ENCODE results near the gene IGFBPL1. TPM values are rescaled to one million over a fixed set of nuclear protein-coding genes. Genes with fewer than 3 reads are reported as not detected.
A peak's percentile ranks its signal among the peaks of the same experiment; 100 is the strongest.

IGFBPL1 gene
- total RNA-seq, 1 donor from 2014 or later = 1.0 TPM

GRCh38 chr9:38391278-38392118 is 32.8 kb downstream of the IGFBPL1 start:
- Histone ChIP-seq H3K4me1 (ENCODE audit: control insufficient read depth in 3 of 3, insufficient read depth in 3 of 3, low read length in 3 of 3) (peaks cover 30 to 48% (median 31%) of the 10 kb centered on the region in 3 donors), H3K27me3 (ENCODE audit: control insufficient read depth in 3 of 3, insufficient read depth in 3 of 3, low read length in 3 of 3) (no peaks in the 10 kb centered on the region), H3K36me3 (ENCODE audit: control insufficient read depth in 3 of 3, insufficient read depth in 3 of 3, low read length in 3 of 3) (peaks cover 7 to 12% (median 9%) of the 10 kb centered on the region in 3 donors), H3K27ac (ENCODE audit: low read depth, low read length) (peak overlapping the region; percentile 23), H3K4me3 (ENCODE audit: low read length in 3 of 3) (no peak overlapping the region), H3K9ac (ENCODE audit: low read depth in 1 of 3, low read length in 3 of 3) (no peak overlapping the region), H3K9me3 (ENCODE audit: control insufficient read depth in 3 of 3, low read length in 3 of 3) (no peaks in the 10 kb centered on the region)

- no peak overlapping the region for H3K4me3 ChIP-seq (ENCODE audit: low read length in 3 of 3)
- peak overlapping the region; percentile 23 for H3K27ac ChIP-seq (ENCODE audit: low read depth, low read length)
- peak overlapping the region in 2 of 3 donors; percentile 11 to 19 for H3K9ac ChIP-seq (ENCODE audit: low read depth in 1 of 3, low read length in 3 of 3)
Measured at GRCh38 chr9:38390851-38391250, 33.4 kb downstream of the IGFBPL1 start.

GRCh38 chr9:38390442-38390841 is 33.8 kb downstream of the IGFBPL1 start:
- H3K36me3 ChIP-seq (ENCODE audit: control insufficient read depth in 3 of 3, insufficient read depth in 3 of 3, low read length in 3 of 3) = peaks cover 0 to 3% (median 0%) of the 10 kb centered on the region in 3 donors
- H3K27ac ChIP-seq (ENCODE audit: low read depth, low read length) = peak overlapping the region; percentile 23
- H3K9me3 ChIP-seq (ENCODE audit: control insufficient read depth in 3 of 3, low read length in 3 of 3) = peaks cover 0 to 2% (median 0%) of the 10 kb centered on the region in 3 donors
- H3K4me1 ChIP-seq (ENCODE audit: control insufficient read depth in 3 of 3, insufficient read depth in 3 of 3, low read length in 3 of 3) = peaks cover 30 to 48% (median 33%) of the 10 kb centered on the region in 3 donors
- H3K9ac ChIP-seq (ENCODE audit: low read depth in 1 of 3, low read length in 3 of 3) = peak overlapping the region in 2 of 3 donors; percentile 11 to 19
- H3K27me3 ChIP-seq (ENCODE audit: control insufficient read depth in 3 of 3, insufficient read depth in 3 of 3, low read length in 3 of 3) = no peaks in the 10 kb centered on the region
- H3K4me3 ChIP-seq (ENCODE audit: low read length in 3 of 3) = no peak overlapping the region

More at GRCh38 chr9:38390851-38391250, 33.4 kb downstream of the IGFBPL1 start:
- Histone ChIP-seq H3K9me3 (ENCODE audit: control insufficient read depth in 3 of 3, low read length in 3 of 3) (no peaks in the 10 kb centered on the region), H3K36me3 (ENCODE audit: control insufficient read depth in 3 of 3, insufficient read depth in 3 of 3, low read length in 3 of 3) (peaks cover under 1 to 6% (median 2%) of the 10 kb centered on the region in 3 donors), H3K4me1 (ENCODE audit: control insufficient read depth in 3 of 3, insufficient read depth in 3 of 3, low read length in 3 of 3) (peaks cover 30 to 48% (median 33%) of the 10 kb centered on the region in 3 donors), H3K27me3 (ENCODE audit: control insufficient read depth in 3 of 3, insufficient read depth in 3 of 3, low read length in 3 of 3) (no peaks in the 10 kb centered on the region)

- peak overlapping the region in 1 of 3 donors; percentile 3 for H3K9ac ChIP-seq (ENCODE audit: low read depth in 1 of 3, low read length in 3 of 3)
- H3K36me3 ChIP-seq (ENCODE audit: control insufficient read depth in 3 of 3, insufficient read depth in 3 of 3, low read length in 3 of 3) = no peaks in the 10 kb centered on the region
- H3K9me3 ChIP-seq (ENCODE audit: control insufficient read depth in 3 of 3, low read length in 3 of 3) = peaks cover 4 to 11% (median 4%) of the 10 kb centered on the region in 3 donors
- no peak overlapping the region for H3K4me3 ChIP-seq (ENCODE audit: low read length in 3 of 3)
- H3K27me3 ChIP-seq (ENCODE audit: control insufficient read depth in 3 of 3, insufficient read depth in 3 of 3, low read length in 3 of 3) = no peaks in the 10 kb centered on the region
- H3K4me1 ChIP-seq (ENCODE audit: control insufficient read depth in 3 of 3, insufficient read depth in 3 of 3, low read length in 3 of 3) = peaks cover 30 to 48% (median 33%) of the 10 kb centered on the region in 3 donors
- peak overlapping the region; percentile 50 for H3K27ac ChIP-seq (ENCODE audit: low read depth, low read length)
Measured at GRCh38 chr9:38389313-38389712, 34.9 kb downstream of the IGFBPL1 start.

- Histone ChIP-seq H3K9me3 (ENCODE audit: control insufficient read depth in 3 of 3, low read length in 3 of 3) (peaks cover 4 to 11% (median 4%) of the 10 kb centered on the region in 3 donors), H3K4me3 (ENCODE audit: low read length in 3 of 3) (peak overlapping the region in 1 of 3 donors; percentile 12), H3K9ac (ENCODE audit: low read depth in 1 of 3, low read length in 3 of 3) (peak overlapping the region in 1 of 3 donors; percentile 3), H3K27me3 (ENCODE audit: control insufficient read depth in 3 of 3, insufficient read depth in 3 of 3, low read length in 3 of 3) (no peaks in the 10 kb centered on the region), H3K27ac (ENCODE audit: low read depth, low read length) (peak overlapping the region; percentile 34), H3K4me1 (ENCODE audit: control insufficient read depth in 3 of 3, insufficient read depth in 3 of 3, low read length in 3 of 3) (peaks cover 30 to 46% (median 31%) of the 10 kb centered on the region in 3 donors), H3K36me3 (ENCODE audit: control insufficient read depth in 3 of 3, insufficient read depth in 3 of 3, low read length in 3 of 3) (no peaks in the 10 kb centered on the region)
Measured at GRCh38 chr9:38388283-38389223, 35.7 kb downstream of the IGFBPL1 start.

- no peak overlapping the region for H3K4me3 ChIP-seq (ENCODE audit: low read length in 3 of 3)
- H3K27ac ChIP-seq (ENCODE audit: low read depth, low read length) = no peak overlapping the region
- H3K9me3 ChIP-seq (ENCODE audit: control insufficient read depth in 3 of 3, low read length in 3 of 3) = peaks cover 4 to 11% (median 4%) of the 10 kb centered on the region in 3 donors
- no peak overlapping the region for H3K9ac ChIP-seq (ENCODE audit: low read depth in 1 of 3, low read length in 3 of 3)
- H3K27me3 ChIP-seq (ENCODE audit: control insufficient read depth in 3 of 3, insufficient read depth in 3 of 3, low read length in 3 of 3) = no peaks in the 10 kb centered on the region
- no peaks in the 10 kb centered on the region for H3K36me3 ChIP-seq (ENCODE audit: control insufficient read depth in 3 of 3, insufficient read depth in 3 of 3, low read length in 3 of 3)
- H3K4me1 ChIP-seq (ENCODE audit: control insufficient read depth in 3 of 3, insufficient read depth in 3 of 3, low read length in 3 of 3) = peaks cover 23 to 43% (median 24%) of the 10 kb centered on the region in 3 donors
Measured at GRCh38 chr9:38387751-38388150, 36.5 kb downstream of the IGFBPL1 start.

GRCh38 chr9:38387066-38387465 is 37.2 kb downstream of the IGFBPL1 start:
- peaks cover 4 to 11% (median 4%) of the 10 kb centered on the region in 3 donors for H3K9me3 ChIP-seq (ENCODE audit: control insufficient read depth in 3 of 3, low read length in 3 of 3)
- H3K27me3 ChIP-seq (ENCODE audit: control insufficient read depth in 3 of 3, insufficient read depth in 3 of 3, low read length in 3 of 3) = no peaks in the 10 kb centered on the region
- no peaks in the 10 kb centered on the region for H3K36me3 ChIP-seq (ENCODE audit: control insufficient read depth in 3 of 3, insufficient read depth in 3 of 3, low read length in 3 of 3)
- peaks cover 20 to 44% (median 27%) of the 10 kb centered on the region in 3 donors for H3K4me1 ChIP-seq (ENCODE audit: control insufficient read depth in 3 of 3, insufficient read depth in 3 of 3, low read length in 3 of 3)
- no peak overlapping the region for H3K4me3 ChIP-seq (ENCODE audit: low read length in 3 of 3)
- H3K9ac ChIP-seq (ENCODE audit: low read depth in 1 of 3, low read length in 3 of 3) = no peak overlapping the region
- no peak overlapping the region for H3K27ac ChIP-seq (ENCODE audit: low read depth, low read length)

- peaks cover 4 to 11% (median 4%) of the 10 kb centered on the region in 3 donors for H3K9me3 ChIP-seq (ENCODE audit: control insufficient read depth in 3 of 3, low read length in 3 of 3)
- H3K36me3 ChIP-seq (ENCODE audit: control insufficient read depth in 3 of 3, insufficient read depth in 3 of 3, low read length in 3 of 3) = no peaks in the 10 kb centered on the region
- H3K4me3 ChIP-seq (ENCODE audit: low read length in 3 of 3) = no peak overlapping the region
- no peak overlapping the region for H3K27ac ChIP-seq (ENCODE audit: low read depth, low read length)
- peaks cover 25 to 51% (median 32%) of the 10 kb centered on the region in 3 donors for H3K4me1 ChIP-seq (ENCODE audit: control insufficient read depth in 3 of 3, insufficient read depth in 3 of 3, low read length in 3 of 3)
- H3K27me3 ChIP-seq (ENCODE audit: control insufficient read depth in 3 of 3, insufficient read depth in 3 of 3, low read length in 3 of 3) = no peaks in the 10 kb centered on the region
- H3K9ac ChIP-seq (ENCODE audit: low read depth in 1 of 3, low read length in 3 of 3) = no peak overlapping the region
Measured at GRCh38 chr9:38386319-38386895, 37.8 kb downstream of the IGFBPL1 start.

GRCh38 chr9:38385896-38386295 is 38.4 kb downstream of the IGFBPL1 start:
- no peak overlapping the region for H3K4me3 ChIP-seq (ENCODE audit: low read length in 3 of 3)

More at GRCh38 chr9:38385896-38386295, 38.4 kb downstream of the IGFBPL1 start:
- H3K9me3 ChIP-seq (ENCODE audit: control insufficient read depth in 3 of 3, low read length in 3 of 3) = peaks cover 4 to 11% (median 4%) of the 10 kb centered on the region in 3 donors
- no peak overlapping the region for H3K27ac ChIP-seq (ENCODE audit: low read depth, low read length)
- H3K9ac ChIP-seq (ENCODE audit: low read depth in 1 of 3, low read length in 3 of 3) = no peak overlapping the region
- no peaks in the 10 kb centered on the region for H3K27me3 ChIP-seq (ENCODE audit: control insufficient read depth in 3 of 3, insufficient read depth in 3 of 3, low read length in 3 of 3)
- H3K4me1 ChIP-seq (ENCODE audit: control insufficient read depth in 3 of 3, insufficient read depth in 3 of 3, low read length in 3 of 3) = peaks cover 29 to 54% (median 37%) of the 10 kb centered on the region in 3 donors
- H3K36me3 ChIP-seq (ENCODE audit: control insufficient read depth in 3 of 3, insufficient read depth in 3 of 3, low read length in 3 of 3) = no peaks in the 10 kb centered on the region
